Body of pancreas (tissue), 4 donors: Measurements from ENCODE around the gene DYNC1I2. TPM values are rescaled to one million over a fixed set of nuclear protein-coding genes. Genes with fewer than 3 reads are reported as not detected.

Experiments used
- ATAC-seq: fragments of 150-250 bp; one replicate; pipeline ENCODE4 v1.9.1; 2016
- DNase-seq, 4 donors: peaks; one replicate each; pipeline ENCODE4 v3.0.0-alpha.2; 2019
- H3K27ac ChIP-seq, 4 donors: fragments of 200-600 bp; sonication (generic); 1 replicate in 3 of 4; 2 replicates in 1 of 4; pipeline versions ENCODE4 v1.5.1 to v1.6.1; 2016 to 2019; ENCODE audit warnings: mild to moderate bottlenecking in 1 of 4, mixed read lengths in 1 of 4, moderate library complexity in 1 of 4
- H3K27me3 ChIP-seq, 2 donors: fragments of 200-600 bp; sonication (generic); one replicate each; pipeline ENCODE4 v1.6.0; 2016; ENCODE audit warnings: mild to moderate bottlenecking in 1 of 2
- H3K36me3 ChIP-seq, 2 donors: fragments of 200-600 bp; sonication (generic); replicated peaks in 1 of 2; 2 replicates each; pipeline ENCODE4 v1.5.1; 2016; ENCODE audit warnings: low read depth in 2 of 2; ENCODE audit not compliant: insufficient read depth in 1 of 2
- H3K4me1 ChIP-seq: fragments of 200-600 bp; sonication (generic); one replicate; pipeline ENCODE4 v1.6.0; 2016
- H3K4me3 ChIP-seq, 2 donors: fragments of 200-600 bp; sonication (generic); 1 replicate in 1 of 2; 2 replicates in 1 of 2; pipeline ENCODE4 v1.5.1; 2016 to 2019
- H3K9me3 ChIP-seq, 3 donors: fragments of 200-600 bp; sonication (generic); 1 replicate in 2 of 3; 2 replicates in 1 of 3; pipeline ENCODE4 v1.5.1; 2016
- CTCF ChIP-seq, 7 experiments: fragments of 450-650 bp in 4 of 7; fragments of 200-600 bp in 3 of 7; sonication (generic) in 3 of 7; IDR thresholded peaks; one replicate each; pipeline ENCODE4 v1.5.1; 2016 to 2019; ENCODE audit warnings: antibody characterized with exemption in 7 of 7
- POLR2A ChIP-seq, 3 donors: fragments of 450-650 bp; IDR thresholded peaks; one replicate each; pipeline ENCODE4 v1.6.1; 2016; ENCODE audit warnings: antibody characterized with exemption in 3 of 3, mild to moderate bottlenecking in 2 of 3
- WGBS, 2 donors: methylation state at CpG; one replicate each; pipeline ENCODE4 v1.1.5; 2017; 5-methylcytosine and 5-hydroxymethylcytosine counted together
- intact Hi-C: fragments of 100-400 bp; cut with DNase I; formaldehyde crosslinking; loops from one replicate; pipeline ENCODE4 v1.15.1; 2023
- total RNA-seq, 2 donors: library from RNA; depleted of rRNA; stranded (reverse); fragments of >200 nt; gene quantifications; one replicate each; pipeline ENCODE4 v1.1.0, GENCODE V29; 2016

Gene DYNC1I2
- total RNA-seq, 2 donors from 2014 or later, result 34.6 to 52.7 TPM

- Histone ChIP-seq H3K36me3 (no peaks in the 10 kb centered on the region), H3K27me3 (no peaks in the 10 kb centered on the region), H3K4me1 (no peaks in the 10 kb centered on the region), H3K9me3 (no peaks in the 10 kb centered on the region), H3K27ac (no peak overlapping the region), H3K4me3 (no peak overlapping the region)
- DNase-seq, result no peak
- 63 to 75% methylated on average over 4 of the region's 4 CpGs for WGBS, 2 donors
- intact Hi-C loops, result no loop called here
- no peak for TF ChIP-seq POLR2A (IDR thresholded peaks at IDR 0.05)
- TF ChIP-seq CTCF (IDR thresholded peaks at IDR 0.05), result no peak
- ATAC-seq, result no peak
Measured at GRCh38 chr2:171794918-171795317, 107.6 kb downstream of the DYNC1I2 start.

Other genes starting within 250 kb of the DYNC1I2 start
- 10 to 100 TPM; 34.6 to 59.7 TPM for gene CYBRD1, start 165.0 kb upstream of the DYNC1I2 start, total RNA-seq
- gene SLC25A12, start 206.8 kb downstream of the DYNC1I2 start, total RNA-seq, result 1 to 10 TPM; 4.9 to 8.0 TPM
- 10 to 100 TPM in 1 of 2 donors, 1 to 10 TPM in 1; 5.6 to 21.5 TPM for gene HAT1, start 235.0 kb downstream of the DYNC1I2 start, total RNA-seq